T1000 (cell line): ENCODE measurements around the gene TMEM243.

Source experiments
- DNase-seq: peaks from one replicate; lab custom pipeline; 2025; ENCODE audit warnings: mixed read lengths; lab: John Stamatoyannopoulos, UW

TMEM243 gene

GRCh38 chr7:87155788-87156187, 63.7 kb downstream of the TMEM243 start:
- no peak for DNase-seq

DNA sequence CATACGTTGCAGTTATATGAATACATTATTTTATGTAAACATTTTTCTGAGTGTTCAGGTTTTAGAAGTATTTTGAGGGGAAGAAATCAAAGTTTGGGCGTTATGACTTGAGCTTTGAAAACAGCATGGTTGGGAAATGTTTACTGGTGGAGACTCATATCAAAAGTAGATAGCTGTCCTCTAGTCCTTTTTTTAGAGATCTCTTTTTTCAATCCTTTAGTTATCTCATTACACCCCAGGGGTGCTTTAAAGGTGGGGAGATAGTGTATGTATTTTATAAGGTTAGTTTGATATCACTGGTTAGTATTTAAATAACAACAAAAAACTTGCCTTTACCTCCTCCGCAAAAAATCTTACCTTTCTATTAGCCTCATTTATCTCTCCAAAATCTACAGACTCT, 65.0 kb downstream of the TMEM243 start:
- DNase-seq = no peak

DNA sequence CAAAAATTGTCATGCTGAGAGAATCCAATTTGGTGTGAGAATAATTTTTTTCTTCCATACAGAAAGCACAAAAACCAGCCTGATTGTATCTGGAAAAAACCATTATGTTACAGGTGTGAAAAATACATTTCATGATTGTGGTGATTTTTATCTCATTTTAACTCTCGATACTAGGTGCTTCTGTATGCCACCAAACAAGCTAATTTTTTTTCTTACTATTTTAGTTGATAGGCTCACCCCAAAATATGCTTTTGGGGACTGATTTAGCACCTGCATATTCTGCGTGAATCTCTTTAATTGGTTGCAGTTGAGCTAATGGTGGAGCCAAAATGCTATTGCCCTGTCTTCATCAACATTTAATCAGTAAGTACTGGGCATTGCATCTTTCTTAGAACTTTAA, 65.4 kb downstream of the TMEM243 start:
- DNase-seq = no peak

DNA sequence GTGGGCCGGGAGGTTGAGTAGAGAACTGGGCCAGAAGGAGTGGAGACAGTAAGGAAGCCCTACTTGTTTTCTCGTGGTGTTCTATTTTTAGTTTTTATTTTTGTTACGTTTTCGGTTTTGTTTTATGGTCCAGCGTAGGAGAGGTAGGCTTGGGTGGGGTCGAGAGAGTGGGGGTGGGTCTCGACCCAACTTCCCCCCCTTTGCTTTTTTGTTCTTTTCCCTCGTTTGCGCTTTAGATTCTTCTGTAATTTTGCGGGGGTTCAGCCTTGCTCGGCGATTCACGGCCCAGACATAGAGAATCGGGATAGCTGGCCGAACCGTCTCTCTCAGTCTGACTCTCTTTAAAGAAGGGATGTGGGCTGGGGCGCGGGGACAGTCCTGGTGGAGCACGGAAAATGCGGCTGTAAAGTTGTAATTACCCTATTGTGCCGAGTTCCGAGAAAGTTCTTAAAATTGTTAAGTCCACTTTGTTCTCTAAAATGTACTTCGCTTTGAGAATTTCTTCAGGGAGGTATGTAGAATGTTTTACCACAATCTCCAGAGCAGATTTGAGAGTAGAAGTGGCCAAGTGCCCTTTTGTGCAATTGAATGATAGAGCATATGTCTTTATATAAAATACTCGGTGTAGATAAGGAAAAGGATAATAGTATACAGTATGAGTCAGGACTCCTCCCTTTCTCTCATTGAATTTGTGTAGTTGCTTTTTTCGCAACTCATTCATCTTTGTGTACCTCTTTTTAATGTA, 66.5 kb downstream of the TMEM243 start:
- DNase-seq = no peak

DNA sequence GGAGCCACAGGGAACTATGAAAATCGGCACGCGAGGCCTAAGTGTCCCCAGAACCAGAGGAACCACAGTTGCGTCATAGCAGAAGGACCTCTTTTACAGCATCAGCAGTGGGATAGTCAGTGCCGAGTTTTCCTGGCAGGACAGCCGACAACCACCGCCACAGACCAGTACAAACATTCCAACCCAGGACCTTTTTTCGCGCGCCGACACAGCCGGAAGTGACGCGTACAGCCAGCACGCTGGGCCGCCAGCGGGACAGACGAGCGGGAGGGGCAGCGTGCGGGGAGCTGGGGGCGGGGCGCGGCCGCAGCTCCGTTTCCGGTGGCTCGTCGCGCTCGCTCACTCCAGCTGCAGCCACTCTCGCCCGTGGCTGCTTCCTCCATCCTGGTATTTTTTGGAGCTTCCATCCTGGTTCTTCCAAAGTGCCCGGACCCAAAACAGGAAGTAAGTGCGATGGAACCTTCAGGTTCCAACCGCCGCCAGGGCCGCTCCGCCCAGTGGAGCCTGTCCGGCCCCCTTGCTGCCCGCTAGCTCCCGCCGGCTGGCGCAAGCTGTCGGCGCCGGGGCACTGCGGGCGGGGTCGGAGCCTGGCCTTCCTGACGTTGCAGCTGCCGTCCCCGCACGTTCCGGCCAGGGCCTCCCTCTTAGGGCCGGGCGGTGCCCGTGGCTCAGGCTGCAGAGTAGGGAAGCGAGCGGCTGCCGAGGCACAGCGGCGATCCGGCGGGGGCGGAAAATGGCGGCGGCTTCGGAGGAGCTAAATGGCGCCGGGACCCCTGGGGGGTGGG, 67.2 kb downstream of the TMEM243 start, which contains the start of gene DMTF1:
DMTF1 (plus strand) TSS at position 342 of the 785 bp plus-strand sequence. CDS start 12,489 bp downstream, outside the sequence.
- peak; percentile 95 for DNase-seq

DNA sequence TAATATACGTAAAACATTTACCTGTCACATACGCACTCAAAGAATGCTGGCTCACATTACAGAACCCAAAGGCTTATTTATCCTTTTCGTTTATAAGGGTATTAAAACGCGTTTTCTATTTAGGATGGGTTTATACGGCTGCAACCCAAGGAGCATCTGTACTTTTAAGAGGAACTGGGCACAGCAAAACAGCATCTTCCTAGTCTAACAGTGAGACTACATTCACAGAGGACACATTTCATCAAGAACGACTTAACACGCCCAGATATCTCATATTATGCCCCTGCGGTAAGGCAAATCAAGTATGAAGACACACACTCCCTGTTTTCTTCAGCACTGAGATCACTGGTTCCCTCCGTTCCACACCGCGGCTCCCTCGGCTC, 67.8 kb downstream of the TMEM243 start:
- no peak for DNase-seq

GRCh38 chr7:87151002-87151728, 68.4 kb downstream of the TMEM243 start:
- no peak for DNase-seq

- no peak for DNase-seq
Observed at GRCh38 chr7:87148332-87148955, 71.1 kb downstream of the TMEM243 start.

- no peak for DNase-seq
Observed at GRCh38 chr7:87147500-87147899, 72.0 kb downstream of the TMEM243 start.

DNA sequence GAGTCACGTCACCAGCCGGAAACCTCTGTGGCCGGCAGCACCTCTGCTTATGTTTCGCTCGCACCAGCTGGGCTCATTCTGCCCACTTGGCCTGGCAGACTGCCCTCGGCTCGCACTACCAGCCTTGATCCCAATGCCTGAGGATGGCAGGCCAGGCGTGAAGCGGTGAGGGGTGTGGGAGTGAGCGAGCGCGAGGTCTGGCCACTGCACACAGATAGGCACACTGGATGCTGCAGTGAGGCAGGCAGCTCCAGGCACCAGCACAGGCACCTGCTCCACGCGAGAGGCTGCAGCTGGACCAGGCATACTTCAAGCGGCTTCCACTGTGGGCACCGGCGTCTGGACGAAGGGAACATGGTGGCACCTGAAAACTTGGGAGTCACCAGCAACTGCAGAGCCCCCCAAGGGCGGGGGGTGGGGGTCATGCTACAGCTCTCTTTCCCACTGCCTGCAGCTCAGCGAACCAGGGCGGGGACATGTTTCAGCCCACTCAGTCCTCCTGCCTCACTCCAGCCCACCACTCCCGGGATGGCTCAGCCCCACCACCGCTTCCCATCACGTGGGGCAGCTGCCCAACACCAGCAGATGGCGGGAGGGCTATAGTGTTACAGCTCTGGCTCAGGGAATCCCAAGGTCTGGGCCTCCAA, 72.7 kb downstream of the TMEM243 start:
- no peak for DNase-seq
